Keratinocyte (primary cell): ENCODE measurements around the gene CALR3. TPM values are rescaled to one million over a fixed set of nuclear protein-coding genes. Genes with fewer than 3 reads are reported as not detected.

Source experiments
- DNase-seq: peaks from one replicate; pipeline ENCODE4 v3.0.0-alpha.2; 2011; ENCODE audit warnings: low read depth, missing footprints, low spot score
- FAIRE-seq: peaks from 2 replicates; lab custom pipeline; 2011; peaks lifted over from hg19 to GRCh38; lab: Jason Lieb, UNC
- H2AFZ ChIP-seq: 2 replicates; pipeline ENCODE4 v1.6.0; 2012; ENCODE audit warnings: low read length, control low read depth, inconsistent platforms; ENCODE audit not compliant: control insufficient read depth
- H3K27ac ChIP-seq: 2 replicates; pipeline ENCODE4 v1.5.1; 2011; ENCODE audit warnings: low read length; ENCODE audit not compliant: control insufficient read depth, insufficient read depth
- H3K27me3 ChIP-seq: 3 replicates; pipeline ENCODE4 v1.6.0; 2011; ENCODE audit warnings: low read length; ENCODE audit not compliant: control insufficient read depth, insufficient read depth; ENCODE audit errors: extremely low read depth
- H3K36me3 ChIP-seq, 2 experiments: 2 replicates in 1 of 2; 3 replicates in 1 of 2; pipeline ENCODE4 v1.5.1; 2011; ENCODE audit warnings: low read length in 2 of 2, mild to moderate bottlenecking in 1 of 2; ENCODE audit not compliant: control insufficient read depth in 2 of 2, insufficient read depth in 2 of 2; ENCODE audit errors: extremely low read depth in 1 of 2
- H3K4me1 ChIP-seq: 3 replicates; pipeline ENCODE4 v1.5.1; 2011; ENCODE audit warnings: low read length; ENCODE audit not compliant: control insufficient read depth, insufficient read depth; ENCODE audit errors: extremely low read depth
- H3K4me2 ChIP-seq: 3 replicates; pipeline ENCODE4 v1.6.0; 2011; ENCODE audit warnings: low read depth, low read length; ENCODE audit not compliant: control insufficient read depth, insufficient read depth; ENCODE audit errors: extremely low read depth
- H3K4me3 ChIP-seq, 3 experiments: fragments of 200-600 bp in 1 of 3; sonication (generic) in 1 of 3; 2 replicates in 2 of 3; 3 replicates in 1 of 3; pipeline ENCODE4 v1.5.1; 2011 to 2016; ENCODE audit warnings: low read length in 3 of 3, mild to moderate bottlenecking in 3 of 3, control low read depth in 2 of 3, inconsistent platforms in 1 of 3, low read depth in 1 of 3, mixed read lengths in 1 of 3, mixed run types in 1 of 3, moderate library complexity in 1 of 3; ENCODE audit not compliant: control insufficient read depth in 2 of 3, insufficient read depth in 2 of 3; ENCODE audit errors: extremely low read depth in 1 of 3
- H3K79me2 ChIP-seq: 2 replicates; pipeline ENCODE4 v1.6.0; 2012; ENCODE audit warnings: low read length; ENCODE audit not compliant: control insufficient read depth, insufficient read depth
- H3K9ac ChIP-seq: 3 replicates; pipeline ENCODE4 v1.6.0; 2011; ENCODE audit warnings: low read length; ENCODE audit not compliant: control insufficient read depth, insufficient read depth; ENCODE audit errors: extremely low read depth
- H3K9me1 ChIP-seq: 3 replicates; pipeline ENCODE4 v1.6.0; 2011; ENCODE audit warnings: low read length; ENCODE audit not compliant: control insufficient read depth, insufficient read depth; ENCODE audit errors: extremely low read depth
- H3K9me3 ChIP-seq: 2 replicates; pipeline ENCODE4 v1.5.1; 2012; ENCODE audit warnings: low read depth, low read length; ENCODE audit not compliant: control insufficient read depth
- H4K20me1 ChIP-seq: 3 replicates; pipeline ENCODE4 v1.6.0; 2011; ENCODE audit warnings: low read length; ENCODE audit not compliant: control insufficient read depth, insufficient read depth; ENCODE audit errors: extremely low read depth
- EZH2 ChIP-seq: IDR thresholded peaks from one replicate; pipeline ENCODE4 v1.6.1; 2012; ENCODE audit warnings: inconsistent platforms, mild to moderate bottlenecking, low read length, moderate library complexity
- dilution Hi-C: fragments of 300-500 bp; cut with MboI; formaldehyde crosslinking; loops from one replicate; pipeline ENCODE4 v1.7.0; 2020; ENCODE audit warnings: low sequenced_read_pairs; ENCODE audit not compliant: extremely low pct_ligation_motif_present
- polyA plus RNA-seq, 5 experiments: library from polyadenylated mRNA; depleted of rRNA in 3 of 5; stranded (reverse) in 3 of 5; stranded (forward) in 1 of 5; unstranded in 1 of 5; fragments of >200 nt; gene quantifications; 1 replicate in 1 of 5; 2 replicates in 3 of 5; 3 replicates in 1 of 5; pipeline versions ENCODE4 v1.2.1 to v1.2.3, GENCODE V29; 2011 to 2012; ENCODE audit warnings: missing spikeins in 2 of 5, low read depth in 1 of 5, low replicate concordance in 1 of 5
- TF ChIP-seq, protein P1 (sequence below), 3 experiments: IDR thresholded peaks in 1 of 3; conservative IDR thresholded peaks in 1 of 3; optimal IDR thresholded peaks in 1 of 3; 2 replicates in 2 of 3; 3 replicates in 1 of 3; pipeline versions ENCODE3 to v1.5.1; 2011; ENCODE audit warnings: low read length in 3 of 3, mild to moderate bottlenecking in 3 of 3, moderate library complexity in 2 of 3, control low read depth in 1 of 3, inconsistent platforms in 1 of 3; ENCODE audit not compliant: insufficient read depth in 2 of 3; ENCODE audit errors: extremely low read depth in 1 of 3

The CALR3 gene
- polyA plus RNA-seq, 1 donor (not counting 4 experiments of a cell fraction or from before 2014, with no cell fraction given), result not detected

DNA sequence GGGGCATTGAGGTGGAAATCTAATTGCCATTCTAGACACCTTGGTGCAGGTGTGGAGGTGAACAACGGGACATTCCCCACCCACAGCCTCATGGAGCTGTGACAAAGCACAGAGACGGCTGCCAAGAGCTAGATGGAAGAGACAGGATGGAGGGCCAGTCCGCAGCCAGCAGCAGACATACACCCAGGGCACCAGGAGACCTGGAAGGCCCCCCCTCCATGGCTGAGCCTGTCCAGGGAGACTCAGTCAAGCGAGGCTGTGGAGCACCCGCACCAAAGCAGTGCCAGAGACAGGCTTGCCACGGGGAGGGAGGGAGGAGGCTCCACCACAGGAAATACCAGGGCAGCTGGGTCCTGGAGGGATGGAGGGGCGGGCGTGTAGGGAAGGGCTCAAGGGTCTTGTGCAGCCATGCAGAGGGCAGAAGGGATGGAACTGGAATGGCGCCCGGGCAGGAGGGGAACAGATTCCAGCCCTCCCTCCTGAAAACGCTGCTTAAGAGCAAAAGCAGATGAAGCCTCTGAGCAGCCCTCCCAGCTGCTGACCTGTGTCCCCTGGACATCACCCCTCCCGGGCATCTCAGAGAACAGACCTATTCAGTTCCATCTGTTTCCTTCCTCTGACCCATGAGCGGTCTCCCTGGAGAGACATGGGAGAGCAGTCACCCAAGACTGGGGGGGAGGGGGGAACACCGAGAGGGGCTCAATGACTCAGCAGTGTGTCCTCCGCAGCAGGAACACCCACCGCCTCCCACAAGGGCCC lies 38.6 kb downstream of the CALR3 start:
- no peak for FAIRE-seq
- H3K4me2 ChIP-seq, result peak overlapping the region; percentile 62
- TF ChIP-seq, protein P1, sequence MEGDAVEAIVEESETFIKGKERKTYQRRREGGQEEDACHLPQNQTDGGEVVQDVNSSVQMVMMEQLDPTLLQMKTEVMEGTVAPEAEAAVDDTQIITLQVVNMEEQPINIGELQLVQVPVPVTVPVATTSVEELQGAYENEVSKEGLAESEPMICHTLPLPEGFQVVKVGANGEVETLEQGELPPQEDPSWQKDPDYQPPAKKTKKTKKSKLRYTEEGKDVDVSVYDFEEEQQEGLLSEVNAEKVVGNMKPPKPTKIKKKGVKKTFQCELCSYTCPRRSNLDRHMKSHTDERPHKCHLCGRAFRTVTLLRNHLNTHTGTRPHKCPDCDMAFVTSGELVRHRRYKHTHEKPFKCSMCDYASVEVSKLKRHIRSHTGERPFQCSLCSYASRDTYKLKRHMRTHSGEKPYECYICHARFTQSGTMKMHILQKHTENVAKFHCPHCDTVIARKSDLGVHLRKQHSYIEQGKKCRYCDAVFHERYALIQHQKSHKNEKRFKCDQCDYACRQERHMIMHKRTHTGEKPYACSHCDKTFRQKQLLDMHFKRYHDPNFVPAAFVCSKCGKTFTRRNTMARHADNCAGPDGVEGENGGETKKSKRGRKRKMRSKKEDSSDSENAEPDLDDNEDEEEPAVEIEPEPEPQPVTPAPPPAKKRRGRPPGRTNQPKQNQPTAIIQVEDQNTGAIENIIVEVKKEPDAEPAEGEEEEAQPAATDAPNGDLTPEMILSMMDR (optimal IDR thresholded peaks at IDR 0.05 in 1 of 3, IDR thresholded peaks at IDR 0.05 in 1 of 3, conservative IDR thresholded peaks at IDR 0.05 in 1 of 3; ENCODE audit: extremely low read depth in 1 of 3, insufficient read depth in 2 of 3, low read length in 3 of 3), result no peak
- no peak for TF ChIP-seq EZH2
- H3K4me1 ChIP-seq, result peaks cover 29% of the 10 kb centered on the region
- H3K9me1 ChIP-seq, result peaks cover 19% of the 10 kb centered on the region
- peaks cover 16% of the 10 kb centered on the region for H4K20me1 ChIP-seq
- H3K27me3 ChIP-seq, result no peaks in the 10 kb centered on the region
- H3K36me3 ChIP-seq, result no peaks in the 10 kb centered on the region
- peak overlapping the region; percentile 33 for H3K9ac ChIP-seq
- no peaks in the 10 kb centered on the region for H3K9me3 ChIP-seq
- peak overlapping the region in 1 of 3 experiments; percentile 13 for H3K4me3 ChIP-seq
- no peak for DNase-seq
- dilution Hi-C loops, result no loop called here
- H2AFZ ChIP-seq, result no peak overlapping the region
- peaks cover 84% of the 10 kb centered on the region for H3K79me2 ChIP-seq
- H3K27ac ChIP-seq, result peak overlapping the region; percentile 20

DNA sequence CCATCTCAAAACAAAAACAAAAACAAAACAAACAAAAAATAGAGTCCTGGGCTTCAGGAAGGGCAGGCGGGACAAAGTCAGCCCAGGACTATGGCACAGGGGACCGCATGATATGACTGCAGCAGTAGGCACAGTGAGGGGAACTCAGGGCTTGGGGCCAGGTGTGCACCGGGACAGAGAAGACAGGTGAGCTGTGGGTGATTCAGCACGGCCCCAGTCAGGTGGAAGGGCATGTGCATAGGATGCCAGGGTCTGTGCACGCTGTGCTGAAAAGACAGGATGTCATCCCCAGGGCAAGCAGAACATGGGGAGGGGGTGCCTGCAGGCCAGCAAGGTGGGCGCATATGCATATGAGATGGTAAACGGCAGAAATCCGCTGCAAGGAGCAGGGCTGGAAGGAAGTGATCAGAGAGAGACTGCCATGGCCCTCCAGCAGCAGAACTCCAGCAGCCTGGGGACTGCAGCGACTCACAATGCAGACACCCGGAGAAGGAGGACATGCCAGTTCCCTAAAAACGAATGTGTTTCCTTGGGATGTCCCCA lies 39.2 kb downstream of the CALR3 start:
- Histone ChIP-seq H3K4me1 (peaks cover 25% of the 10 kb centered on the region), H3K36me3 (no peaks in the 10 kb centered on the region), H2AFZ (no peak overlapping the region), H3K27ac (peak overlapping the region; percentile 20), H3K27me3 (no peaks in the 10 kb centered on the region), H3K4me2 (peak overlapping the region; percentile 62), H3K9me1 (peaks cover 19% of the 10 kb centered on the region), H3K79me2 (peaks cover 83% of the 10 kb centered on the region), H4K20me1 (peaks cover 16% of the 10 kb centered on the region), H3K9ac (peak overlapping the region; percentile 33), H3K9me3 (no peaks in the 10 kb centered on the region), H3K4me3 (no peak overlapping the region)
- TF ChIP-seq, protein P1 (optimal IDR thresholded peaks at IDR 0.05 in 1 of 3, IDR thresholded peaks at IDR 0.05 in 1 of 3, conservative IDR thresholded peaks at IDR 0.05 in 1 of 3; ENCODE audit: extremely low read depth in 1 of 3, insufficient read depth in 2 of 3, low read length in 3 of 3), result no peak
- no peak for TF ChIP-seq EZH2
- dilution Hi-C loops, result no loop called here
- no peak for DNase-seq
- FAIRE-seq, result no peak
